ENCODE measurements around the gene WDCP.

Gene WDCP

DNA sequence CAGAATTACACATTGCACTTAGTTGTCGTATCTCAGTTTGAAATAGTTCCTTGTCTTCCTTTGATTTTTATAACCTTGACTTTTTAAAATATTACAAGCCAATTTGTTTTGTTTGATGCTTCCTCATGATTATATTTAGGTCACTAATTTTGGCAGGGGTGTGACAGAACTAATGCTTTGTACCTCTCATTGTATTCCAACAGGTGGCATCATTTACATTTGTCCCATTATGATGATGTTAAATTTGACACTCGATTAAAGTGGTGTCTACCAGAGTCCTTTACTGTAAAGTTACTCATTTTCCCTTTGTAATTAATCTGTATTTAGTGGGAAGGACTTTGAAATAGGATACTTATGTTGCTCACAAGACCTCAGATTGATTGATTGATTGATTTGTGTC, 58.8 kb downstream of the WDCP start:
- DNase-seq = no peak

Data from NCI-H146 (cell line).